Prostate gland (tissue), 2 donors: ENCODE data around the gene SLC12A8. TPM values are rescaled to one million over a fixed set of nuclear protein-coding genes. Genes with fewer than 3 reads are reported as not detected.
A peak's percentile ranks its signal among the peaks of the same experiment; 100 is the strongest.

Source experiments
- DNase-seq: peaks from one replicate; pipeline ENCODE4 v3.0.0-alpha.2; 2019; ENCODE audit warnings: low spot score
- H3K27ac ChIP-seq, 2 donors: fragments of 200-600 bp; sonication (generic); 2 replicates each; pipeline ENCODE4 v1.5.1; 2017 to 2019
- H3K27me3 ChIP-seq: fragments of 200-600 bp; sonication (generic); replicated peaks from 2 replicates; pipeline ENCODE4 v1.5.1; 2019; ENCODE audit not compliant: insufficient read depth
- H3K36me3 ChIP-seq, 2 donors: fragments of 200-600 bp; sonication (generic); 1 replicate in 1 of 2; 2 replicates in 1 of 2; pipeline versions ENCODE4 v1.5.1 to v1.8.1; 2017 to 2019
- H3K4me1 ChIP-seq: fragments of 200-600 bp; sonication (generic); replicated peaks from 2 replicates; pipeline ENCODE4 v1.5.1; 2019
- H3K4me3 ChIP-seq, 2 donors: fragments of 200-600 bp; sonication (generic); 2 replicates each; pipeline ENCODE4 v1.5.1; 2017 to 2019
- H3K9me3 ChIP-seq: fragments of 200-600 bp; sonication (generic); 2 replicates; pipeline ENCODE4 v1.5.1; 2017
- CTCF ChIP-seq, 4 experiments: fragments of 200-600 bp in 2 of 4; fragments of 450-650 bp in 2 of 4; sonication (generic) in 2 of 4; IDR thresholded peaks; 1 replicate in 3 of 4; 2 replicates in 1 of 4; pipeline ENCODE4 v1.5.1; 2016 to 2019; ENCODE audit warnings: antibody characterized with exemption in 4 of 4, mild to moderate bottlenecking in 2 of 4, moderate library complexity in 2 of 4
- POLR2A ChIP-seq: fragments of 450-650 bp; IDR thresholded peaks from one replicate; pipeline ENCODE4 v1.6.1; 2016; ENCODE audit warnings: antibody characterized with exemption, mild to moderate bottlenecking
- POLR2AphosphoS5 ChIP-seq: sonication (generic); formaldehyde crosslinking; IDR thresholded peaks from one replicate; pipeline ENCODE4 v1.6.1; 2017; ENCODE audit warnings: antibody characterized with exemption
- WGBS: methylation state at CpG from one replicate; pipeline ENCODE4 v1.1.5; 2018; 5-methylcytosine and 5-hydroxymethylcytosine counted together
- intact Hi-C: fragments of 100-400 bp; cut with DNase I; formaldehyde crosslinking; loops from one replicate; pipeline ENCODE4 v1.14.2; 2022
- total RNA-seq, 2 donors: library from RNA; depleted of rRNA; stranded (reverse); fragments of >200 nt; gene quantifications; one replicate each; pipeline ENCODE4 v1.1.0, GENCODE V29; 2016

Gene SLC12A8
- total RNA-seq, 2 donors from 2014 or later: 6.5 to 16.4 TPM

GRCh38 chr3:125219261-125219701 lies 6.7 kb upstream of the SLC12A8 start:
- H3K36me3 ChIP-seq: no peaks in the 10 kb centered on the region
- no peak for DNase-seq
- WGBS: 54% methylated on average over 8 of the region's 8 CpGs

DNA sequence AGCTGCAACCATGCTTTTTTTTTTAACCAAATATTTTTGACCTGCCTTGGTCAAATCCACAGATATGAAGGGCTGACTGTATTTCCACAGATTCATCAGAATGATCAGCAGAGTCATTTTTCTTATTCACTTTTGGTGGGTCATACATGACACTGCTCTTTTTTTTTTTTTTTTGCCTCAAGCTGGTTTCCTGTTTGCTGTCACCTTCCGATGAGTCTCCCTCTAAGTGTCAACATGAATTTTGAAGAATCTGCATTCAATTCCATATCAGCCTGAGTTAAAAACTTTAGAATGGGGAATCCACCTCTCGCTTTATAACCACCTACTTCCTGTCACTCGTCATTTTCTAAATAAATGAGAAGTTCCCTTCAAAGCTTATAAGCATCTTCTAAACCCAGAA lies 2.2 kb upstream of the SLC12A8 start:
- Histone ChIP-seq H3K4me3 (no peak overlapping the region), H3K27ac (no peak overlapping the region), H3K27me3 (no peaks in the 10 kb centered on the region), H3K4me1 (no peaks in the 10 kb centered on the region), H3K36me3 (no peaks in the 10 kb centered on the region), H3K9me3 (no peaks in the 10 kb centered on the region)
- WGBS: 64% methylated on average over 3 of the region's 3 CpGs
- TF ChIP-seq CTCF (IDR thresholded peaks at IDR 0.05) (no peak), POLR2A (no peak), POLR2AphosphoS5 (no peak)
- DNase-seq: no peak
- intact Hi-C loops: no loop called here

More at GRCh38 chr3:125219261-125219701, 6.7 kb upstream of the SLC12A8 start:
- Histone ChIP-seq H3K4me1 (no peaks in the 10 kb centered on the region), H3K4me3 (no peak overlapping the region), H3K9me3 (no peaks in the 10 kb centered on the region), H3K27ac (no peak overlapping the region), H3K27me3 (no peaks in the 10 kb centered on the region)
- TF ChIP-seq POLR2A (no peak), CTCF (IDR thresholded peaks at IDR 0.05) (no peak), POLR2AphosphoS5 (no peak)
- intact Hi-C loops: no loop called here

DNA sequence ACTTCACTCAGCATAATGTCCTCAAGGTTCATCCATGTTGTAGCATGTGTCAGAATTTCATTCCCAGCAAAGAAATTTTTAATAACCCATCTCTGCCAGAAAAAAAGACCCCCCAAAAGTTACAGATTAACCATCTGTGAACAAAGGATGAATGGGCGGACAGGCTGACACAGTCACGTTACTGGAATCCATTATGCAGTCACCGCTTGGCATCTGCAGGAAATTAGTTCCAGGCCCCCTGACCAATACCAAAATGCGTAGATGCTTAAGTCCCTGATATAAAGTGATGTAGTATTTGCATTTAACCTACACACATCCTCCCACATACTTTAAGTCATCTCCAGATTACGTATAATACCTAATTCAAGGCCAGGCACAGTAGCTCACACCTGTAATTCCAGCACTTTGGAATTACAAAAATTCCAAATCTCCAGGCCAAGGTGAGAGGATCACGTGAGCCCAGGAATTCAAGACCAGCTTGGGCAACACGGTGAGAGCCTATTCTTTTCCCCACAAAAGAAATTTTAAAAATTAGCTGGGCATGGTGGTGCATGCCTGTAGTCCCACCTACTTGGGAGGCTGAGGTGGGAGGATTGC lies 1.5 kb upstream of the SLC12A8 start:
- no peak for TF ChIP-seq POLR2A
- no peak for TF ChIP-seq POLR2AphosphoS5
- TF ChIP-seq CTCF (IDR thresholded peaks at IDR 0.05): no peak
- H3K36me3 ChIP-seq: no peaks in the 10 kb centered on the region
- no peak overlapping the region for H3K4me3 ChIP-seq
- no peaks in the 10 kb centered on the region for H3K9me3 ChIP-seq
- H3K27ac ChIP-seq: no peak overlapping the region
- H3K27me3 ChIP-seq: no peaks in the 10 kb centered on the region
- WGBS: 84% methylated on average over 7 of the region's 7 CpGs
- DNase-seq: no peak
- intact Hi-C loops: no loop called here
- no peaks in the 10 kb centered on the region for H3K4me1 ChIP-seq

- intact Hi-C loops: no loop called here
- no peak overlapping the region for H3K27ac ChIP-seq
- no peaks in the 10 kb centered on the region for H3K4me1 ChIP-seq
- H3K9me3 ChIP-seq: no peaks in the 10 kb centered on the region
- WGBS: 91% methylated on average over 4 of the region's 4 CpGs
- H3K36me3 ChIP-seq: no peaks in the 10 kb centered on the region
- DNase-seq: no peak
- TF ChIP-seq CTCF (IDR thresholded peaks at IDR 0.05) (no peak), POLR2AphosphoS5 (no peak), POLR2A (no peak)
- no peak overlapping the region for H3K4me3 ChIP-seq
- H3K27me3 ChIP-seq: no peaks in the 10 kb centered on the region
Observed at GRCh38 chr3:125213364-125213755, 812 bp upstream of the SLC12A8 start.

- DNase-seq: peak; percentile 14
- TF ChIP-seq POLR2AphosphoS5 (no peak), CTCF (IDR thresholded peaks at IDR 0.05) (no peak), POLR2A (no peak)
- H3K36me3 ChIP-seq: no peaks in the 10 kb centered on the region
- H3K27ac ChIP-seq: peak overlapping the region in 1 of 2 donors; percentile 18
- intact Hi-C loops: no loop called here
- no peaks in the 10 kb centered on the region for H3K27me3 ChIP-seq
- no peaks in the 10 kb centered on the region for H3K4me1 ChIP-seq
- under 1% methylated on average over 25 of the region's 28 CpGs for WGBS
- peak overlapping the region; percentile 52 to 53 for H3K4me3 ChIP-seq
- H3K9me3 ChIP-seq: no peaks in the 10 kb centered on the region
Observed at GRCh38 chr3:125212091-125212508, 448 bp downstream of the SLC12A8 start.
